ENCODE measurements around the gene ZC3H4. TPM values are rescaled to one million over a fixed set of nuclear protein-coding genes. Genes with fewer than 3 reads are reported as not detected.

Gene ZC3H4
- total RNA-seq, 1 donor from 2014 or later: 49.3 TPM

GRCh38 chr19:47026156-47026555, 87.4 kb downstream of the ZC3H4 start:
- no peak for TF ChIP-seq CTCF (IDR thresholded peaks at IDR 0.05)
- Histone ChIP-seq H3K27me3 (ENCODE audit: low read depth) (peaks cover 85% of the 10 kb centered on the region), H3K4me3 (no peak overlapping the region), H3K4me1 (peaks cover 8% of the 10 kb centered on the region), H3K27ac (no peak overlapping the region), H3K9me3 (no peaks in the 10 kb centered on the region), H3K36me3 (no peaks in the 10 kb centered on the region)
- DNase-seq (no peak), ATAC-seq (no peak)
- intact Hi-C loops (cut with DNase I): no loop called here

- no peak overlapping the region for H3K4me3 ChIP-seq
Measured at GRCh38 chr19:47024502-47024901, 89.1 kb downstream of the ZC3H4 start.

GRCh38 chr19:47023448-47023794, 90.2 kb downstream of the ZC3H4 start:
- no peak for TF ChIP-seq CTCF (IDR thresholded peaks at IDR 0.05)
- H3K36me3 ChIP-seq: no peaks in the 10 kb centered on the region
- H3K27me3 ChIP-seq (ENCODE audit: low read depth): peaks cover 85% of the 10 kb centered on the region
- peak in 1 of 2 donors; percentile 6 for ATAC-seq
- H3K4me1 ChIP-seq: peaks cover 22% of the 10 kb centered on the region
- H3K4me3 ChIP-seq: no peak overlapping the region
- no peak for DNase-seq
- H3K27ac ChIP-seq: no peak overlapping the region
- no peaks in the 10 kb centered on the region for H3K9me3 ChIP-seq
- intact Hi-C loops (cut with DNase I): no loop called here

More at GRCh38 chr19:47024502-47024901, 89.1 kb downstream of the ZC3H4 start:
- intact Hi-C loops (cut with DNase I): no loop called here
- Histone ChIP-seq H3K4me1 (peaks cover 22% of the 10 kb centered on the region), H3K27me3 (ENCODE audit: low read depth) (peaks cover 90% of the 10 kb centered on the region), H3K36me3 (no peaks in the 10 kb centered on the region), H3K9me3 (no peaks in the 10 kb centered on the region), H3K27ac (no peak overlapping the region)
- no peak for DNase-seq
- no peak for ATAC-seq
- TF ChIP-seq CTCF (IDR thresholded peaks at IDR 0.05): no peak

- no peak for ATAC-seq
- DNase-seq: no peak
- H3K36me3 ChIP-seq: no peaks in the 10 kb centered on the region
- peaks cover 22% of the 10 kb centered on the region for H3K4me1 ChIP-seq
- no peaks in the 10 kb centered on the region for H3K9me3 ChIP-seq
- intact Hi-C loops (cut with DNase I): no loop called here
- H3K27ac ChIP-seq: no peak overlapping the region
- no peak for TF ChIP-seq CTCF (IDR thresholded peaks at IDR 0.05)
- H3K4me3 ChIP-seq: no peak overlapping the region
- H3K27me3 ChIP-seq (ENCODE audit: low read depth): peaks cover 83% of the 10 kb centered on the region
Measured at GRCh38 chr19:47022541-47023447, 90.8 kb downstream of the ZC3H4 start.

GRCh38 chr19:47022140-47022536, 91.4 kb downstream of the ZC3H4 start:
- no peaks in the 10 kb centered on the region for H3K9me3 ChIP-seq
- ATAC-seq (no peak), DNase-seq (no peak)
- H3K4me3 ChIP-seq: no peak overlapping the region
- TF ChIP-seq CTCF (IDR thresholded peaks at IDR 0.05): no peak
- intact Hi-C loops (cut with DNase I): no loop called here
- H3K36me3 ChIP-seq: no peaks in the 10 kb centered on the region
- H3K4me1 ChIP-seq: peaks cover 22% of the 10 kb centered on the region
- no peak overlapping the region for H3K27ac ChIP-seq
- peaks cover 82% of the 10 kb centered on the region for H3K27me3 ChIP-seq (ENCODE audit: low read depth)

All from lower lobe of right lung (tissue), 2 donors.